Endothelial cell of umbilical vein (primary cell): ENCODE measurements around the gene MUCL3. TPM values are rescaled to one million over a fixed set of nuclear protein-coding genes. Genes with fewer than 3 reads are reported as not detected.

Experiments used
- BruUV-seq: library from RNA; stranded (reverse); fragments of 400-500 nt; replicated peaks from 2 replicates; lab custom pipeline; 2021; lab: Mats Ljungman, UMichigan
- CTCF ChIA-PET: fragments of 300-600, 350-600 bp; sonication (Branson Sonifier 250); formaldehyde crosslinking; loops from one replicate; lab custom pipeline; 2021; ENCODE audit warnings: antibody characterized with exemption, inconsistent platforms; lab: Charles Lee
- POLR2A ChIA-PET: fragments of 300-600, 350-600 bp; sonication (Branson Sonifier 250); formaldehyde crosslinking; loops from one replicate; lab custom pipeline; 2021; ENCODE audit warnings: antibody characterized with exemption, inconsistent platforms; lab: Charles Lee
- DNase-seq: peaks from one replicate; pipeline ENCODE4 v3.0.0-alpha.2; 2011; ENCODE audit warnings: low read depth, low spot score
- FAIRE-seq: peaks from 2 replicates; lab custom pipeline; 2011; peaks lifted over from hg19 to GRCh38; lab: Jason Lieb, UNC
- H2AFZ ChIP-seq: 2 replicates; pipeline ENCODE4 v1.6.0; 2012; ENCODE audit warnings: low read depth, low read length, control low read depth, inconsistent platforms
- H3K27ac ChIP-seq: 2 replicates; pipeline ENCODE4 v1.5.1; 2011; ENCODE audit warnings: low read depth, mild to moderate bottlenecking, control low read depth, low read length, moderate library complexity; ENCODE audit not compliant: insufficient read depth
- H3K27me3 ChIP-seq, 2 experiments: 2 replicates each; pipeline versions ENCODE4 v1.6.0 to v1.6.1; 2011; ENCODE audit warnings: low read length in 2 of 2, mixed read lengths in 1 of 2; ENCODE audit not compliant: control insufficient read depth in 2 of 2, insufficient read depth in 2 of 2
- H3K36me3 ChIP-seq, 2 experiments: 2 replicates in 1 of 2; 3 replicates in 1 of 2; pipeline ENCODE4 v1.5.1; 2011; ENCODE audit warnings: low read length in 2 of 2, mild to moderate bottlenecking in 1 of 2, moderate library complexity in 1 of 2; ENCODE audit not compliant: control insufficient read depth in 2 of 2, insufficient read depth in 2 of 2; ENCODE audit errors: extremely low read depth in 1 of 2
- H3K4me1 ChIP-seq: 3 replicates; pipeline ENCODE4 v1.5.1; 2011; ENCODE audit warnings: mild to moderate bottlenecking, low read length; ENCODE audit not compliant: control insufficient read depth, insufficient read depth; ENCODE audit errors: extremely low read depth
- H3K4me2 ChIP-seq: 2 replicates; pipeline ENCODE4 v1.6.1; 2011; ENCODE audit warnings: low read length, control low read depth, mixed read lengths; ENCODE audit not compliant: insufficient read depth
- H3K4me3 ChIP-seq, 3 experiments: fragments of 200-600 bp in 1 of 3; sonication (generic), shearing (Covaris generic) in 1 of 3; replicated peaks in 1 of 3; 2 replicates each; pipeline ENCODE4 v1.5.1; 2011 to 2016; ENCODE audit warnings: control low read depth in 3 of 3, low read length in 3 of 3, mild to moderate bottlenecking in 2 of 3, inconsistent platforms in 1 of 3, low read depth in 1 of 3, moderate library complexity in 1 of 3; ENCODE audit not compliant: insufficient read depth in 1 of 3
- H3K79me2 ChIP-seq: 2 replicates; pipeline ENCODE4 v1.6.0; 2012; ENCODE audit warnings: low read length, inconsistent platforms; ENCODE audit not compliant: control insufficient read depth, insufficient read depth
- H3K9ac ChIP-seq: replicated peaks from 2 replicates; pipeline ENCODE3; 2011; ENCODE audit warnings: low read length, control low read depth; ENCODE audit not compliant: insufficient read depth; ENCODE audit errors: extremely low read depth
- H3K9me1 ChIP-seq: replicated peaks from 3 replicates; pipeline ENCODE4 v1.6.0; 2011; ENCODE audit warnings: mild to moderate bottlenecking, low read length; ENCODE audit not compliant: control insufficient read depth, insufficient read depth; ENCODE audit errors: extremely low read depth
- H3K9me3 ChIP-seq: replicated peaks from 2 replicates; pipeline ENCODE4 v1.5.1; 2012; ENCODE audit warnings: low read length, inconsistent platforms; ENCODE audit not compliant: control insufficient read depth, insufficient read depth
- H4K20me1 ChIP-seq: replicated peaks from 2 replicates; pipeline ENCODE3; 2011; ENCODE audit warnings: mild to moderate bottlenecking, low read length; ENCODE audit not compliant: control insufficient read depth, insufficient read depth; ENCODE audit errors: extremely low read depth
- MYC ChIP-seq: IDR thresholded peaks from one replicate; pipeline ENCODE4 v1.6.1; 2011; ENCODE audit warnings: mild to moderate bottlenecking, low read depth, low read length
- POLR2A ChIP-seq: IDR thresholded peaks from 2 replicates; pipeline ENCODE4 v1.6.1; 2012; ENCODE audit warnings: low read depth, mild to moderate bottlenecking, control low read depth, low read length
- POLR2AphosphoS5 ChIP-seq: IDR thresholded peaks from 2 replicates; pipeline ENCODE4 v1.6.1; 2012; ENCODE audit warnings: low read depth, mild to moderate bottlenecking, control low read depth, low read length, moderate library complexity; ENCODE audit not compliant: insufficient read depth
- dilution Hi-C: fragments of 300-500 bp; cut with MboI; formaldehyde crosslinking; loops from one replicate; pipeline ENCODE4 v1.15.0; 2019; ENCODE audit warnings: low sequenced_read_pairs; ENCODE audit not compliant: extremely low pct_ligation_motif_present
- intact Hi-C: fragments of 100-400 bp; cut with micrococcal nuclease; formaldehyde crosslinking; loops from one replicate; pipeline ENCODE4 v1.10.0; 2022
- polyA plus RNA-seq, 4 experiments: library from polyadenylated mRNA; depleted of rRNA in 3 of 4; stranded (reverse) in 3 of 4; unstranded in 1 of 4; fragments of >200 nt; gene quantifications; 2 replicates each; pipeline versions ENCODE4 v1.2.1 to v1.2.3, GENCODE V29; 2011 to 2012; ENCODE audit warnings: missing spikeins in 1 of 4
- total RNA-seq: library from RNA; stranded (reverse); gene quantifications from 2 replicates; pipeline ENCODE4 v1.2.3, GENCODE V29; 2021
- TF ChIP-seq, protein P1 (sequence below), 2 donors: IDR thresholded peaks; 1 replicate in 1 of 2; 2 replicates in 1 of 2; pipeline ENCODE4 v1.5.1; 2011; ENCODE audit warnings: low read length in 2 of 2, mild to moderate bottlenecking in 2 of 2, moderate library complexity in 2 of 2, control low read depth in 1 of 2, inconsistent platforms in 1 of 2, low read depth in 1 of 2; ENCODE audit not compliant: insufficient read depth in 1 of 2; ENCODE audit errors: extremely low read depth in 1 of 2
- TF ChIP-seq, protein P2 (sequence below): IDR thresholded peaks from 2 replicates; pipeline ENCODE4 v1.6.1; 2011; ENCODE audit not compliant: insufficient read depth, insufficient read length

Gene MUCL3
- total and polyA plus RNA-seq, 2 donors (not counting 3 experiments of a cell fraction or from before 2014, with no cell fraction given) = not detected

DNA sequence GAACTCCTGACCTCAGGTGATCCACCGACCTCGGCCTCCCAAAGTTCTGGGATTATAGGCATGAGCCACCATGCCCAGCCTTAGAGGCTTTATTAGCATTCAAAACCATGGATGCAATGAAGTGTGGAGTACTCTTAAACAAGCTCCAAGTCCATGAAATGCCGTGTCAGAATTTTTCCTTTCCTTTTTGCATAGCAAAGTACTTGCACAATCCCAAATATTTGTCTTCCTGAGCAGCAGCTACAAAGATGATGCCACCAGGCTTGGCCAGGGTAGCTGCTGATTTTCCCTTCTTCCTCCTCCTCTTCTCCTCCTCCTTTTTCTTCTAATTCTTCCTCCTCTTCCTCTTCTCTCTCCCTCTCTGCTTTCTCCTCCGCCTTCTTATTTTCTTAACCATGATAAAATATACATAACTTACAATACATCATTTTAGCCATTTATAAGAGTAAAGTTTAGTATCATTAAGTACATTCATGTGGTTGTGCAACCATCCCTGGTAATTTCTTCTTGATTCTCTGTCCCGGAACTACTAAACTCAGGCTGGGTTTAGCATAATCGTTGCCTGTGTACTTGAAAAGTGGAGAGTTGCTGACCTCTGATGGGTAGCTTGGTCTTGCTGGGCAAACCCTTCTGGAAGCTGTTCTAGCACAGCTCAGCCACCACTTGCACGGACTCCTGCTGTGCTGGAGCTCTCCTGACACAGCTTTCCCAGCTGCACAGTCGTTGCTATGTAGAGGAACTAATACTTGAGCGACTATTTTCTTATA is 20.3 kb downstream of the MUCL3 start:
- CTCF ChIA-PET = interaction anchor here (0.8 to 1.4 kb wide), 2 partner anchors 29 to 119 kb away, joined by 3 read pairs; no protein-coding TSS in a partner anchor
- TF ChIP-seq POLR2AphosphoS5 = no peak
- no peak for TF ChIP-seq MYC
- TF ChIP-seq POLR2A = no peak
- TF ChIP-seq, protein P1, sequence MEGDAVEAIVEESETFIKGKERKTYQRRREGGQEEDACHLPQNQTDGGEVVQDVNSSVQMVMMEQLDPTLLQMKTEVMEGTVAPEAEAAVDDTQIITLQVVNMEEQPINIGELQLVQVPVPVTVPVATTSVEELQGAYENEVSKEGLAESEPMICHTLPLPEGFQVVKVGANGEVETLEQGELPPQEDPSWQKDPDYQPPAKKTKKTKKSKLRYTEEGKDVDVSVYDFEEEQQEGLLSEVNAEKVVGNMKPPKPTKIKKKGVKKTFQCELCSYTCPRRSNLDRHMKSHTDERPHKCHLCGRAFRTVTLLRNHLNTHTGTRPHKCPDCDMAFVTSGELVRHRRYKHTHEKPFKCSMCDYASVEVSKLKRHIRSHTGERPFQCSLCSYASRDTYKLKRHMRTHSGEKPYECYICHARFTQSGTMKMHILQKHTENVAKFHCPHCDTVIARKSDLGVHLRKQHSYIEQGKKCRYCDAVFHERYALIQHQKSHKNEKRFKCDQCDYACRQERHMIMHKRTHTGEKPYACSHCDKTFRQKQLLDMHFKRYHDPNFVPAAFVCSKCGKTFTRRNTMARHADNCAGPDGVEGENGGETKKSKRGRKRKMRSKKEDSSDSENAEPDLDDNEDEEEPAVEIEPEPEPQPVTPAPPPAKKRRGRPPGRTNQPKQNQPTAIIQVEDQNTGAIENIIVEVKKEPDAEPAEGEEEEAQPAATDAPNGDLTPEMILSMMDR (IDR thresholded peaks at IDR 0.05; ENCODE audit: extremely low read depth in 1 of 2, insufficient read depth in 1 of 2, low read depth in 1 of 2, low read length in 2 of 2) = no peak
- TF ChIP-seq, protein P2, sequence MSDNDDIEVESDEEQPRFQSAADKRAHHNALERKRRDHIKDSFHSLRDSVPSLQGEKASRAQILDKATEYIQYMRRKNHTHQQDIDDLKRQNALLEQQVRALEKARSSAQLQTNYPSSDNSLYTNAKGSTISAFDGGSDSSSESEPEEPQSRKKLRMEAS = no peak
- no peaks in the 10 kb centered on the region for H3K9me1 ChIP-seq
- H3K9ac ChIP-seq = no peak overlapping the region
- no peak overlapping the region for H3K4me2 ChIP-seq
- peaks cover 27 to 32% of the 10 kb centered on the region in 2 experiments for H3K27me3 ChIP-seq
- no peak overlapping the region for H3K27ac ChIP-seq
- dilution Hi-C loops (no loop called here), intact Hi-C loops (no loop called here)
- no peak overlapping the region for H3K4me3 ChIP-seq
- no peaks in the 10 kb centered on the region for H3K4me1 ChIP-seq
- no peaks in the 10 kb centered on the region for H4K20me1 ChIP-seq
- DNase-seq (no peak), FAIRE-seq (no peak)
- H3K79me2 ChIP-seq = no peaks in the 10 kb centered on the region
- BruUV-seq = no TSS peak
- no peaks in the 10 kb centered on the region for H3K9me3 ChIP-seq
- no peaks in the 10 kb centered on the region for H3K36me3 ChIP-seq
- POLR2A ChIA-PET = no interaction called here
- H2AFZ ChIP-seq = no peak overlapping the region
